SIG-M5 treated with dmso at 0.1 percent for 504 hours (cell line): ENCODE data around the gene MBP.

ENCODE experiments used
- DNase-seq: peaks from one replicate; lab custom pipeline; 2025; ENCODE audit not compliant: unreplicated experiment; lab: John Stamatoyannopoulos, UW

MBP gene

GRCh38 chr18:77086656-77087392 is 45.8 kb downstream of the MBP start:
- no peak for DNase-seq

GRCh38 chr18:77086034-77086433 is 46.5 kb downstream of the MBP start:
- DNase-seq: no peak

GRCh38 chr18:77084688-77085035 is 47.9 kb downstream of the MBP start:
- no peak for DNase-seq

- peak; percentile 8 for DNase-seq
Observed at GRCh38 chr18:77082316-77082955, 50.1 kb downstream of the MBP start.

- DNase-seq: peak; percentile 88
Observed at GRCh38 chr18:77081390-77081778, 51.2 kb downstream of the MBP start.

- DNase-seq: no peak
Observed at GRCh38 chr18:77079954-77080682, 52.5 kb downstream of the MBP start.

GRCh38 chr18:77079088-77079487 is 53.5 kb downstream of the MBP start:
- DNase-seq: no peak

GRCh38 chr18:77078690-77079070 is 53.9 kb downstream of the MBP start:
- DNase-seq: no peak

- DNase-seq: no peak
Observed at GRCh38 chr18:77077941-77078689, 54.5 kb downstream of the MBP start.

GRCh38 chr18:77077401-77077800 is 55.2 kb downstream of the MBP start:
- DNase-seq: no peak

- no peak for DNase-seq
Observed at GRCh38 chr18:77076111-77076510, 56.5 kb downstream of the MBP start.

GRCh38 chr18:77074431-77074830 is 58.2 kb downstream of the MBP start:
- no peak for DNase-seq

- DNase-seq: no peak
Observed at GRCh38 chr18:77073336-77074093, 59.1 kb downstream of the MBP start.

GRCh38 chr18:77072566-77072965 is 60.0 kb downstream of the MBP start:
- no peak for DNase-seq

GRCh38 chr18:77071711-77072292 is 60.8 kb downstream of the MBP start:
- DNase-seq: no peak

- DNase-seq: no peak
Observed at GRCh38 chr18:77071061-77071460, 61.5 kb downstream of the MBP start.

GRCh38 chr18:77070627-77071026 is 62.0 kb downstream of the MBP start:
- DNase-seq: no peak

- DNase-seq: no peak
Observed at GRCh38 chr18:77069931-77070330, 62.7 kb downstream of the MBP start.

- no peak for DNase-seq
Observed at GRCh38 chr18:77069482-77069881, 63.1 kb downstream of the MBP start.
